ENCODE results near the gene CHAC1. TPM values are rescaled to one million over a fixed set of nuclear protein-coding genes. Genes with fewer than 3 reads are reported as not detected.

The CHAC1 gene
- total RNA-seq, 1 experiment from 2014 or later: 11.6 TPM

DNA sequence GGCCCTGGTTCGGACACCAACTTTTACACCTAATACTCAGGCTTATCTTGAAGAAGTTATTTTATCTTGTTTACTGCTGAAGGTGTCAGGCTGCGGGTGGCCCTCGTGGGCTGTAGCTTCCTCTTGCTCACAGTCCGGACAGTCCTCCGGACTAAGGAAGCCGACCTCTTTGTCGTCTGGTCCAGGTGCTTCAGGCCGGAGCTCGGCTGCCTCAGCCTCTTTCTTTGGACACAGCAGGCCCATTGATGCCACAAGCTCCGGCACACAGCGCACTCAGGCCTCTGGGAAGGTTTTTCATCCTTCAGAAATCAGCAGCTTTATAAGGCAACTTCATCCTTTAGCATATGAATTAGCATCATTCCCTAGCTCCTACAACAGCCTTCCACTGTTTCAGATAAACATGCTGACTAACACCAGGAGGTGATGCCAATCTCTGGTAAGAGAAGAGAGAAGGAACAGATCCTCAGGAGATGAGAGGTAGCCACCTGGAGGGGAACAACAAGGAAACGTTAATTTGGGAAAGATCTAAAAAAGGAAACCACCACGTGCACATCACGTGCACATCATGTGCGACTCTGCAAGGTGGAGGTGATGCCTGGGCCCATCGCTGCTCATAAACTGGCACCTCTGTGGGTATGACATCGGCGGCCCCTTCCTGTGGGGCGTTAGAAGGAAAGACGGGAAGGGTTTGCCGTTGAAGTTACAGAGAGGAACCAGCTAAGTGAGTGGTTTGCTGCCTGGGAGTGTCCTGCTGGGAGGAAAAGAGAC lies 4.4 kb upstream of the CHAC1 start:
- no peak overlapping the region for H3K27ac ChIP-seq (ENCODE audit: low read depth, low read length, poor library complexity, severe bottlenecking)
- H3K36me3 ChIP-seq (ENCODE audit: insufficient read depth, low read length, poor library complexity, severe bottlenecking): no peaks in the 10 kb centered on the region
- POLR2A ChIA-PET (ENCODE audit: low non-redundant PET): no interaction called here
- H3K27me3 ChIP-seq (replicated peaks; ENCODE audit: insufficient read depth, low read depth, low read length, poor library complexity): no peaks in the 10 kb centered on the region
- no peak overlapping the region for H3K4me3 ChIP-seq (ENCODE audit: low read depth, low read length, poor library complexity, severe bottlenecking)
- H3K9me3 ChIP-seq (ENCODE audit: low read depth, low read length, poor library complexity, severe bottlenecking): no peaks in the 10 kb centered on the region
- H3K4me1 ChIP-seq (ENCODE audit: insufficient read depth, low read length, poor library complexity, severe bottlenecking): peaks cover 14% of the 10 kb centered on the region
- BruUV-seq (replicated peaks): no TSS peak
- no peak for DNase-seq (ENCODE audit: low spot score)
- CTCF ChIA-PET: interaction anchor here (0.6 kb wide), 1 partner anchor 10 kb away, joined by 15 read pairs; no protein-coding TSS in a partner anchor
- TF ChIP-seq EZH2 (IDR thresholded peaks at IDR 0.05; ENCODE audit: borderline replicate concordance, low read depth, low read length, poor library complexity, severe bottlenecking): no peak
- TF ChIP-seq, protein P1, sequence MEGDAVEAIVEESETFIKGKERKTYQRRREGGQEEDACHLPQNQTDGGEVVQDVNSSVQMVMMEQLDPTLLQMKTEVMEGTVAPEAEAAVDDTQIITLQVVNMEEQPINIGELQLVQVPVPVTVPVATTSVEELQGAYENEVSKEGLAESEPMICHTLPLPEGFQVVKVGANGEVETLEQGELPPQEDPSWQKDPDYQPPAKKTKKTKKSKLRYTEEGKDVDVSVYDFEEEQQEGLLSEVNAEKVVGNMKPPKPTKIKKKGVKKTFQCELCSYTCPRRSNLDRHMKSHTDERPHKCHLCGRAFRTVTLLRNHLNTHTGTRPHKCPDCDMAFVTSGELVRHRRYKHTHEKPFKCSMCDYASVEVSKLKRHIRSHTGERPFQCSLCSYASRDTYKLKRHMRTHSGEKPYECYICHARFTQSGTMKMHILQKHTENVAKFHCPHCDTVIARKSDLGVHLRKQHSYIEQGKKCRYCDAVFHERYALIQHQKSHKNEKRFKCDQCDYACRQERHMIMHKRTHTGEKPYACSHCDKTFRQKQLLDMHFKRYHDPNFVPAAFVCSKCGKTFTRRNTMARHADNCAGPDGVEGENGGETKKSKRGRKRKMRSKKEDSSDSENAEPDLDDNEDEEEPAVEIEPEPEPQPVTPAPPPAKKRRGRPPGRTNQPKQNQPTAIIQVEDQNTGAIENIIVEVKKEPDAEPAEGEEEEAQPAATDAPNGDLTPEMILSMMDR (conservative IDR thresholded peaks at IDR 0.05; ENCODE audit: low read depth, low read length): no peak
- intact Hi-C loops (cut with micrococcal nuclease; ENCODE audit: unreplicated experiment): no loop called here

DNA sequence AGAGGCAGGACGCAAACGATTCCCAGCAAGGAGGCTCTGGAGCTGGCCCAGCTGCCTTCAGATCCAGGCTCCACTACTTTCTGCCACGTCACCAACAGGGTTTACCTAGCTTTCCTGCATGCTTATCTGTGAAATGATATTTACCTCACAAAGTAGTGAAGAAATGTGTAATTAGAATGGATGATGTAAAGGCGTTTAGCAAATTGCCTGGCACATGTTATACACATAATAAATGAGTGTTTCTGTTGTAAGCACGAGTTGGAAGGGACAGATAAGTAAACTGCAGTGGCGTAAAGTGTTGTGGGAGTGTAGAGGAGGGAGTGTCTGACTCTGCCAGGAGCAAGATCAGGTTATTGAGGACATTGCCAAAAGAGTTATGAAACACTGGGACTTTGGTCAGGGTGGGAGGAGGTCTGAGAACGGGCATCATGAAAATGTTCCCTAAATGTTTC lies 3.5 kb upstream of the CHAC1 start:
- intact Hi-C loops (cut with micrococcal nuclease; ENCODE audit: unreplicated experiment): loop anchor here (5.0 kb wide), 1 partner anchor 283 kb away; the partner anchor contains the start of genes CHP1 and EXD1
- H3K4me3 ChIP-seq (ENCODE audit: low read depth, low read length, poor library complexity, severe bottlenecking): no peak overlapping the region
- POLR2A ChIA-PET (ENCODE audit: low non-redundant PET): no interaction called here
- no peak overlapping the region for H3K27ac ChIP-seq (ENCODE audit: low read depth, low read length, poor library complexity, severe bottlenecking)
- no peaks in the 10 kb centered on the region for H3K9me3 ChIP-seq (ENCODE audit: low read depth, low read length, poor library complexity, severe bottlenecking)
- TF ChIP-seq, protein P1 (conservative IDR thresholded peaks at IDR 0.05; ENCODE audit: low read depth, low read length): no peak
- TF ChIP-seq EZH2 (IDR thresholded peaks at IDR 0.05; ENCODE audit: borderline replicate concordance, low read depth, low read length, poor library complexity, severe bottlenecking): no peak
- no peaks in the 10 kb centered on the region for H3K36me3 ChIP-seq (ENCODE audit: insufficient read depth, low read length, poor library complexity, severe bottlenecking)
- H3K4me1 ChIP-seq (ENCODE audit: insufficient read depth, low read length, poor library complexity, severe bottlenecking): peaks cover 17% of the 10 kb centered on the region
- H3K27me3 ChIP-seq (replicated peaks; ENCODE audit: insufficient read depth, low read depth, low read length, poor library complexity): no peaks in the 10 kb centered on the region
- DNase-seq (ENCODE audit: low spot score): no peak
- BruUV-seq (replicated peaks): no TSS peak
- CTCF ChIA-PET: interaction anchor here (0.6 kb wide), 1 partner anchor 10 kb away, joined by 15 read pairs; no protein-coding TSS in a partner anchor

GRCh38 chr15:40951764-40952163 lies 1.5 kb upstream of the CHAC1 start:
- H3K27ac ChIP-seq (ENCODE audit: low read depth, low read length, poor library complexity, severe bottlenecking): peak overlapping the region; percentile 99
- peak overlapping the region; percentile 69 for H3K4me3 ChIP-seq (ENCODE audit: low read depth, low read length, poor library complexity, severe bottlenecking)
- peaks cover 32% of the 10 kb centered on the region for H3K4me1 ChIP-seq (ENCODE audit: insufficient read depth, low read length, poor library complexity, severe bottlenecking)
- DNase-seq (ENCODE audit: low spot score): no peak
- H3K36me3 ChIP-seq (ENCODE audit: insufficient read depth, low read length, poor library complexity, severe bottlenecking): peaks cover 18% of the 10 kb centered on the region
- intact Hi-C loops (cut with micrococcal nuclease; ENCODE audit: unreplicated experiment): loop anchor here (5.0 kb wide), 1 partner anchor 281 kb away; the partner anchor contains the start of genes CHP1 and EXD1
- CTCF ChIA-PET: no interaction called here
- BruUV-seq (replicated peaks): TSS peak; percentile 84
- TF ChIP-seq, protein P1 (conservative IDR thresholded peaks at IDR 0.05; ENCODE audit: low read depth, low read length): no peak
- TF ChIP-seq EZH2 (IDR thresholded peaks at IDR 0.05; ENCODE audit: borderline replicate concordance, low read depth, low read length, poor library complexity, severe bottlenecking): no peak
- no peaks in the 10 kb centered on the region for H3K9me3 ChIP-seq (ENCODE audit: low read depth, low read length, poor library complexity, severe bottlenecking)
- POLR2A ChIA-PET (ENCODE audit: low non-redundant PET): interaction anchor here (0.7 kb wide), 1 partner anchor 164 kb away, joined by 3 read pairs; the partner anchor contains the start of gene INO80
- H3K27me3 ChIP-seq (replicated peaks; ENCODE audit: insufficient read depth, low read depth, low read length, poor library complexity): no peaks in the 10 kb centered on the region
